ENCODE measurements around the gene NFYA. TPM values are rescaled to one million over a fixed set of nuclear protein-coding genes. Genes with fewer than 3 reads are reported as not detected.

Gene NFYA
- total RNA-seq, 1 experiment from 2014 or later, result 43.0 TPM

DNA sequence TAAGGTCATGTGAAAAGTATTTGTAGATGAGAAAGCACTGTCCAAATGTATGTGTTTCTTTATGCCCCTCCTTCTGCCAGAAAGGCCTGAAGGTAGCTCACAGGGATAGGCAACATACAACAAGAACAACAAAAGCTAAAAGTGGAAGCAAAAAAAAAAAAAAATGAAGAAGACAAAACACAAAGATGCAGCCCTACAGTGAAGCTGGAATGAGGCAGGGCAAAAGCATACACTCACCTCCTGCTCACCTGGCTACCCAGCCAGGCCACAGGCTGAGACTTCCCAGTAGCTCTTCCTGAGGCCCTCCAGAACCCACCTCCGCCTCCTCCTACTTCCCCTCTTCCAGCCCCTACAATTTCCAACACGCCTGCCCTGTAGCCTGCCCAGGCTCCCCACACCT is 36.2 kb upstream of the NFYA start:
- H4K91ac ChIP-seq (ENCODE audit: insufficient read length, low read depth, low read length), result no peak overlapping the region
- H3K27ac Mint-ChIP-seq, result no peak overlapping the region
- no peak overlapping the region for H3T11ph ChIP-seq (ENCODE audit: low read length)
- no peaks in the 10 kb centered on the region for H3K9me3 ChIP-seq (ENCODE audit: control insufficient read depth, low read depth, low read length)
- H3K9ac ChIP-seq (ENCODE audit: extremely low read depth, insufficient read length, low read length), result no peak overlapping the region
- no peak overlapping the region for H2BK20ac ChIP-seq (ENCODE audit: low read depth, low read length, poor library complexity, severe bottlenecking)
- no peaks in the 10 kb centered on the region for H3K4me1 ChIP-seq (ENCODE audit: insufficient read depth, low read length)
- H3K79me1 ChIP-seq (ENCODE audit: insufficient read depth, low read depth, low read length, poor library complexity, severe bottlenecking), result no peaks in the 10 kb centered on the region
- H2AK5ac ChIP-seq (ENCODE audit: insufficient read length, low read length), result no peak overlapping the region
- H2BK5ac ChIP-seq (ENCODE audit: insufficient read length, low read length), result no peak overlapping the region
- H3K23ac ChIP-seq (ENCODE audit: insufficient read length, low read depth, low read length), result no peak overlapping the region
- TF ChIP-seq, protein P1, sequence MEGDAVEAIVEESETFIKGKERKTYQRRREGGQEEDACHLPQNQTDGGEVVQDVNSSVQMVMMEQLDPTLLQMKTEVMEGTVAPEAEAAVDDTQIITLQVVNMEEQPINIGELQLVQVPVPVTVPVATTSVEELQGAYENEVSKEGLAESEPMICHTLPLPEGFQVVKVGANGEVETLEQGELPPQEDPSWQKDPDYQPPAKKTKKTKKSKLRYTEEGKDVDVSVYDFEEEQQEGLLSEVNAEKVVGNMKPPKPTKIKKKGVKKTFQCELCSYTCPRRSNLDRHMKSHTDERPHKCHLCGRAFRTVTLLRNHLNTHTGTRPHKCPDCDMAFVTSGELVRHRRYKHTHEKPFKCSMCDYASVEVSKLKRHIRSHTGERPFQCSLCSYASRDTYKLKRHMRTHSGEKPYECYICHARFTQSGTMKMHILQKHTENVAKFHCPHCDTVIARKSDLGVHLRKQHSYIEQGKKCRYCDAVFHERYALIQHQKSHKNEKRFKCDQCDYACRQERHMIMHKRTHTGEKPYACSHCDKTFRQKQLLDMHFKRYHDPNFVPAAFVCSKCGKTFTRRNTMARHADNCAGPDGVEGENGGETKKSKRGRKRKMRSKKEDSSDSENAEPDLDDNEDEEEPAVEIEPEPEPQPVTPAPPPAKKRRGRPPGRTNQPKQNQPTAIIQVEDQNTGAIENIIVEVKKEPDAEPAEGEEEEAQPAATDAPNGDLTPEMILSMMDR (conservative IDR thresholded peaks at IDR 0.05), result no peak
- no peak for DNase-seq
- H4K20me1 ChIP-seq (ENCODE audit: control insufficient read depth, insufficient read depth, insufficient read length), result no peaks in the 10 kb centered on the region
- H3K14ac ChIP-seq (ENCODE audit: insufficient read depth, low read length), result no peak overlapping the region
- H3K4ac ChIP-seq (ENCODE audit: low read depth, low read length), result no peak overlapping the region
- H2BK15ac ChIP-seq (ENCODE audit: low read depth, low read length), result no peak overlapping the region
- no peaks in the 10 kb centered on the region for H3K27me3 ChIP-seq (ENCODE audit: insufficient read depth, low read length)
- no peak overlapping the region for H3K18ac ChIP-seq (ENCODE audit: insufficient read length, low read depth, low read length)
- no peak overlapping the region for H3K4me3 Mint-ChIP-seq
- H2BK12ac ChIP-seq (ENCODE audit: insufficient read length, low read depth, low read length), result no peak overlapping the region
- no peaks in the 10 kb centered on the region for H3K27me3 Mint-ChIP-seq (ENCODE audit: low read depth)
- no peak overlapping the region for H3K56ac ChIP-seq (ENCODE audit: insufficient read length, low read depth, low read length)
- H3K23me2 ChIP-seq (ENCODE audit: insufficient read length, low read depth, low read length, poor library complexity, severe bottlenecking), result no peaks in the 10 kb centered on the region
- no peak overlapping the region for H4K8ac ChIP-seq (replicated peaks; ENCODE audit: insufficient read length, low read depth, low read length)
- H3K27ac ChIP-seq (ENCODE audit: insufficient read length, low read depth, low read length), result no peak overlapping the region
- no CpG with 5 or more reads among the region's 2 CpGs for WGBS (ENCODE audit: extremely low coverage, insufficient read length, low lambda C conversion rate)
- no peak overlapping the region for H2BK120ac ChIP-seq (ENCODE audit: low read depth, low read length, poor library complexity, severe bottlenecking)
- H3K4me1 Mint-ChIP-seq, result peaks cover 12 to 13% of the 10 kb centered on the region in 2 experiments
- no peak overlapping the region for H3K4me2 ChIP-seq (ENCODE audit: insufficient read depth, insufficient read length, low read length)
- H2AFZ ChIP-seq (ENCODE audit: low read length), result no peak overlapping the region
- H4K5ac ChIP-seq (ENCODE audit: insufficient read length, low read depth, low read length), result no peak overlapping the region
- H3K79me2 ChIP-seq (ENCODE audit: insufficient read depth, low read length), result no peaks in the 10 kb centered on the region
- no peaks in the 10 kb centered on the region for H3K36me3 Mint-ChIP-seq (ENCODE audit: insufficient read depth in 1 of 3, low read depth in 3 of 3)
- no peaks in the 10 kb centered on the region; a peak in 1 of 5 replicates for H3K9me3 Mint-ChIP-seq

All from H9 (cell line).